Esophagus squamous epithelium (tissue), 5 donors: ENCODE data around the gene CGB1. TPM values are rescaled to one million over a fixed set of nuclear protein-coding genes. Genes with fewer than 3 reads are reported as not detected.
"Not testable (repeated sequence)": the region's sequence is repeated elsewhere in the genome, so short reads cannot be mapped to it uniquely, and the experiment has no call there.

Experiments used
- DNase-seq: peaks from one replicate; lab custom pipeline; 2025; lab: John Stamatoyannopoulos, UW
- H3K27ac ChIP-seq, 4 donors: fragments of 200-600 bp; sonication (generic); one replicate each; pipeline ENCODE4 v1.5.1; 2016 to 2019; ENCODE audit warnings: mild to moderate bottlenecking in 1 of 4
- H3K27me3 ChIP-seq, 4 donors: fragments of 200-600 bp; sonication (generic); 1 replicate in 3 of 4; 2 replicates in 1 of 4; pipeline versions ENCODE4 v1.5.1 to v1.6.0; 2017 to 2021; ENCODE audit warnings: antibody characterized with exemption in 1 of 4
- H3K36me3 ChIP-seq, 3 donors: fragments of 200-600 bp; sonication (generic); one replicate each; pipeline ENCODE4 v1.5.1; 2016 to 2019
- H3K4me1 ChIP-seq, 3 donors: fragments of 200-600 bp; sonication (generic); one replicate each; pipeline ENCODE4 v1.5.1; 2017 to 2019
- H3K4me3 ChIP-seq, 4 donors: fragments of 200-600 bp; sonication (generic); 1 replicate in 3 of 4; 2 replicates in 1 of 4; pipeline ENCODE4 v1.5.1; 2016 to 2019; ENCODE audit warnings: mild to moderate bottlenecking in 2 of 4, moderate library complexity in 1 of 4
- H3K9me3 ChIP-seq, 3 donors: fragments of 200-600 bp; sonication (generic); one replicate each; pipeline ENCODE4 v1.5.1; 2016 to 2019
- POLR2A ChIP-seq, 4 donors: fragments of 450-650 bp; IDR thresholded peaks; one replicate each; pipeline ENCODE4 v1.6.1; 2017; ENCODE audit warnings: antibody characterized with exemption in 4 of 4, mild to moderate bottlenecking in 4 of 4, moderate library complexity in 3 of 4
- WGBS, 2 donors: methylation state at CpG; one replicate each; pipeline ENCODE4 v1.1.5; 2018; 5-methylcytosine and 5-hydroxymethylcytosine counted together
- intact Hi-C: fragments of 100-400 bp; cut with DNase I; formaldehyde crosslinking; loops from one replicate; pipeline ENCODE4 v1.15.0; 2022
- total RNA-seq, 4 donors: library from RNA; depleted of rRNA; stranded (reverse); fragments of >200 nt; gene quantifications; one replicate each; pipeline ENCODE4 v1.1.0, GENCODE V29; 2016
- TF ChIP-seq, protein P1 (sequence below), 6 experiments: fragments of 450-650 bp in 4 of 6; fragments of 200-600 bp in 2 of 6; sonication (generic) in 2 of 6; IDR thresholded peaks; one replicate each; pipeline ENCODE4 v1.5.1; 2016 to 2019; ENCODE audit warnings: antibody characterized with exemption in 6 of 6, mild to moderate bottlenecking in 4 of 6, moderate library complexity in 4 of 6
- donor health status: DM: yes; HTN: yes; CAD: no.

The CGB1 gene
- total RNA-seq = not detected

DNA sequence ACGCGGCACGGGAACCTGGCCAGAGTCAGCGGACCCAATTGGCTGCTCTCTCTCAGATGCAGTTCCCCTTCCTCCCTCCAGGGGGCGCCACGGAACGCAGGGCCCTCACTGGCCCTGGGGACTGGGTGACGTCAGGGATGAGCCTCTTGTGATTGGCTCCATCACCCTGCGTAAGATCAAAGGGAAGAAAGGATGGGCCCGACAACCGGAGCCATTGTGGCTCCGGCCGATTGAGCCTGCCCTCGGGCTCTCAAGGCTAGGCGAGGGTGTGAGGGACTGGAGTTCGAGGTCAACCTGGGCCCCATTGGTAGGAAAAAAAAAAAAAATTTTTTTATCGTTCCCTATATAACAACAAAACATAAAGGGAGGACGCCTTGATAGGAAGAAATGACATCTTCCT, at the start of gene CGB1:
TSS of gene CGB1 (minus strand) at position 81 of the 400 bp plus-strand sequence. CDS start 184 bp downstream, outside the sequence.
- H3K4me1 ChIP-seq, DNase-seq: not testable (repeated sequence)
- WGBS, 2 donors = 44 to 73% methylated on average over 11 to 18 of the region's 18 CpGs

GRCh38 chr19:49086296-49086695, 49.6 kb upstream of the CGB1 start:
- DNase-seq = no peak
- intact Hi-C loops = no loop called here
- Histone ChIP-seq H3K27ac (peak overlapping the region in 3 of 4 donors; percentile 89 to 94 (median 93)), H3K4me1 (peaks cover 12 to 43% (median 25%) of the 10 kb centered on the region in 3 donors), H3K36me3 (peaks cover 14 to 47% (median 29%) of the 10 kb centered on the region in 3 donors), H3K27me3 (no peaks in the 10 kb centered on the region), H3K9me3 (no peaks in the 10 kb centered on the region), H3K4me3 (peak overlapping the region; percentile 86 to 93 (median 92))
- TF ChIP-seq POLR2A (IDR thresholded peaks at IDR 0.05) = no peak
- 26 to 33% methylated on average over 11 of the region's 11 CpGs for WGBS, 2 donors

More for the DNA sequence above, at the start of gene CGB1:
- H3K36me3 ChIP-seq, intact Hi-C loops, H3K9me3 ChIP-seq, H3K27ac ChIP-seq, H3K4me3 ChIP-seq, H3K27me3 ChIP-seq: not testable (repeated sequence)
- TF ChIP-seq, protein P1, sequence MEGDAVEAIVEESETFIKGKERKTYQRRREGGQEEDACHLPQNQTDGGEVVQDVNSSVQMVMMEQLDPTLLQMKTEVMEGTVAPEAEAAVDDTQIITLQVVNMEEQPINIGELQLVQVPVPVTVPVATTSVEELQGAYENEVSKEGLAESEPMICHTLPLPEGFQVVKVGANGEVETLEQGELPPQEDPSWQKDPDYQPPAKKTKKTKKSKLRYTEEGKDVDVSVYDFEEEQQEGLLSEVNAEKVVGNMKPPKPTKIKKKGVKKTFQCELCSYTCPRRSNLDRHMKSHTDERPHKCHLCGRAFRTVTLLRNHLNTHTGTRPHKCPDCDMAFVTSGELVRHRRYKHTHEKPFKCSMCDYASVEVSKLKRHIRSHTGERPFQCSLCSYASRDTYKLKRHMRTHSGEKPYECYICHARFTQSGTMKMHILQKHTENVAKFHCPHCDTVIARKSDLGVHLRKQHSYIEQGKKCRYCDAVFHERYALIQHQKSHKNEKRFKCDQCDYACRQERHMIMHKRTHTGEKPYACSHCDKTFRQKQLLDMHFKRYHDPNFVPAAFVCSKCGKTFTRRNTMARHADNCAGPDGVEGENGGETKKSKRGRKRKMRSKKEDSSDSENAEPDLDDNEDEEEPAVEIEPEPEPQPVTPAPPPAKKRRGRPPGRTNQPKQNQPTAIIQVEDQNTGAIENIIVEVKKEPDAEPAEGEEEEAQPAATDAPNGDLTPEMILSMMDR (IDR thresholded peaks at IDR 0.05) = peak in 5 of 6 experiments; percentile 26 to 56 (median 28)

- intact Hi-C loops = no loop called here
- DNase-seq = no peak
Observed at GRCh38 chr19:49085868-49086232, 49.2 kb upstream of the CGB1 start.

DNA sequence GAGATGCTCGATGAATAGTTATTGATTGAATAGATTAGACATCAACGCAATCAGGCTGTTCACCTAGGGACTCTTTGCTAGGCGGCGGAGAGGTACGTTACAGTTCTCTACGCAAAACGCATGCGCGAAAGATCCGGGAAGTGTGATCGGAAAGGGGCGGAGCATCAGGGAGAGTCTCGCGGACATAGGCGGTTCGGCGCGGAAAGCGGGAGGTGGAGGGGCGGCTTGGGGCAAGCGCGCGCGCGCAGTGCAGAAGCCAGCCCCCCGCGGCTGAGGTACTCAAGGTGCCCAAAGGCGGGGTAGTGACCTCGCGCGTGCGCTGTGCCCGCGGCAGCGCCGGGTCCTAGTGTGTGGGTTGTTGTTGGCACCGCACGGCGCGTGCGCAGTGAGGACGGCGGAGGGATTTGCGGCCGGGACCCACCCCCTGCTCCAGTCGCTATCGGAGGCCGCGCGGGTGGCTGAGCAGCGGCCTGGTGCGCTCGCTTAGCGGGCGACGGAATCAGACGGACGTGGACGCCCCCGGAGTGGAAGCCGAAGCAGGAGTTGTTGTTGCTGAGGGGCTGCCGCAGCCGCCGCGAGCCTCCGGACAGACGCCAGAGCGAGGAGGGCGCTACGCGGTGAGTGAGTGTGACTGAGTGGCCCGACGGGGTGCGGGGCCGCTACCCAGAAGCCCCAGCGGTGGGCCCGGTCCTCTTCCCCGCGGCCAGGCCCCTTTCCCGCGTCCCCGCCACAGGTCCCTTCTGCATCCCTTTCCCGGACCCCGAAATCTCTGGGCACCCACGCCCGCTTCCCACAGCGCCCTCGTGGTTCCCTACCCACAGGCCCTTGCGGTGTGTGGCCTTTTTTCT, 48.5 kb upstream of the CGB1 start, which contains the start of gene SNRNP70:
TSS of gene SNRNP70 (plus strand) at position 432 of the 848 bp plus-strand sequence. CDS start 964 bp downstream, outside the sequence.
- no peaks in the 10 kb centered on the region for H3K9me3 ChIP-seq
- no peaks in the 10 kb centered on the region for H3K27me3 ChIP-seq
- DNase-seq = peak; percentile 96
- peak within 1 kb of the TSS; percentile 89 to 95 (median 94) for H3K27ac ChIP-seq
- intact Hi-C loops = no loop called here
- WGBS, 2 donors = 0% methylated on average over 22 to 35 of the region's 89 CpGs
- TF ChIP-seq, protein P1 (IDR thresholded peaks at IDR 0.05) = peak in 2 of 6 experiments; percentile 1 to 23
- peak in 2 of 4 donors; percentile 76 to 93 for TF ChIP-seq POLR2A (IDR thresholded peaks at IDR 0.05)
- peaks cover 6 to 37% (median 19%) of the 10 kb centered on the region in 3 donors for H3K36me3 ChIP-seq
- H3K4me1 ChIP-seq = peaks cover 12 to 43% (median 25%) of the 10 kb centered on the region in 3 donors
- H3K4me3 ChIP-seq = peak within 1 kb of the TSS; percentile 86 to 93 (median 92)

More at GRCh38 chr19:49085868-49086232, 49.2 kb upstream of the CGB1 start:
- 0 to 1% methylated on average over 14 of the region's 14 CpGs for WGBS, 2 donors
- TF ChIP-seq POLR2A (IDR thresholded peaks at IDR 0.05) = no peak
- TF ChIP-seq, protein P1 (IDR thresholded peaks at IDR 0.05) = no peak
- Histone ChIP-seq H3K36me3 (peaks cover 12 to 43% (median 25%) of the 10 kb centered on the region in 3 donors), H3K27me3 (no peaks in the 10 kb centered on the region), H3K4me1 (peaks cover 12 to 43% (median 25%) of the 10 kb centered on the region in 3 donors), H3K4me3 (peak overlapping the region; percentile 86 to 93 (median 92)), H3K9me3 (no peaks in the 10 kb centered on the region), H3K27ac (peak overlapping the region; percentile 89 to 95 (median 94))

- peak overlapping the region; percentile 89 to 95 (median 94) for H3K27ac ChIP-seq
- WGBS, 2 donors = 57 to 58% methylated on average over 22 to 26 of the region's 26 CpGs
- H3K4me1 ChIP-seq = peaks cover 12 to 43% (median 25%) of the 10 kb centered on the region in 3 donors
- peaks cover 0 to 28% (median 13%) of the 10 kb centered on the region in 3 donors for H3K36me3 ChIP-seq
- peak overlapping the region; percentile 86 to 93 (median 92) for H3K4me3 ChIP-seq
- no peaks in the 10 kb centered on the region for H3K27me3 ChIP-seq
- intact Hi-C loops = no loop called here
- TF ChIP-seq, protein P1 (IDR thresholded peaks at IDR 0.05) = no peak
- TF ChIP-seq POLR2A (IDR thresholded peaks at IDR 0.05) = no peak
- DNase-seq = no peak
- H3K9me3 ChIP-seq = no peaks in the 10 kb centered on the region
Observed at GRCh38 chr19:49084206-49085019, 47.7 kb upstream of the CGB1 start.
